IMR-90 (cell line): ENCODE results near the gene DNAJC13. TPM values are rescaled to one million over a fixed set of nuclear protein-coding genes. Genes with fewer than 3 reads are reported as not detected.

Source experiments
- ATAC-seq: fragments of 200-7000 bp; cut with Tn5 transposase; 2 replicates; pipeline ENCODE4 v1.9.1; 2020; ENCODE audit warnings: low read depth, mild to moderate bottlenecking, moderate library complexity
- BruUV-seq: library from RNA; stranded (reverse); fragments of 400-500 nt; replicated peaks from 2 replicates; lab custom pipeline; 2021; lab: Mats Ljungman, UMichigan
- CTCF ChIA-PET: fragments of 300-600 bp; formaldehyde crosslinking; extraction: SDS; loops from one replicate; lab custom pipeline; 2021; ENCODE audit warnings: antibody characterized with exemption; lab: Yijun Ruan, JAX
- POLR2A ChIA-PET: fragments of 300-600 bp; sonication (Branson Sonifier 250); formaldehyde crosslinking; loops from one replicate; lab custom pipeline; 2022; ENCODE audit warnings: antibody characterized with exemption; ENCODE audit not compliant: unreplicated experiment; lab: Charles Lee
- DNase-seq: peaks from one replicate; pipeline ENCODE4 v3.0.0; 2013
- H2AFZ ChIP-seq: replicated peaks from 2 replicates; pipeline ENCODE3; 2013; ENCODE audit warnings: low read length, mild to moderate bottlenecking; ENCODE audit not compliant: poor library complexity
- H2AK5ac ChIP-seq: 2 replicates; pipeline ENCODE4 v1.6.1; 2013; ENCODE audit warnings: low read depth, low read length, inconsistent platforms
- H2AK9ac ChIP-seq: replicated peaks from 2 replicates; pipeline ENCODE3; 2013; ENCODE audit warnings: mild to moderate bottlenecking, low read depth, low read length, moderate library complexity; ENCODE audit not compliant: poor library complexity
- H2BK120ac ChIP-seq: 2 replicates; pipeline ENCODE4 v1.6.1; 2013; ENCODE audit warnings: low read depth, low read length, inconsistent platforms
- H2BK15ac ChIP-seq: 3 replicates; pipeline ENCODE4 v1.6.1; 2013; ENCODE audit warnings: low read depth, low read length, inconsistent platforms
- H2BK20ac ChIP-seq: 2 replicates; pipeline ENCODE4 v1.6.1; 2013; ENCODE audit warnings: low read depth, mild to moderate bottlenecking, inconsistent platforms, low read length, moderate library complexity
- H2BK5ac ChIP-seq: 2 replicates; pipeline ENCODE4 v1.6.1; 2013; ENCODE audit warnings: mild to moderate bottlenecking, low read depth, low read length, inconsistent platforms; ENCODE audit not compliant: poor library complexity, severe bottlenecking
- H3K14ac ChIP-seq: replicated peaks from 2 replicates; pipeline ENCODE4 v1.6.1; 2013; ENCODE audit warnings: low read depth, low read length, inconsistent platforms
- H3K18ac ChIP-seq: 2 replicates; pipeline ENCODE4 v1.6.1; 2013; ENCODE audit warnings: low read depth, low read length, control low read depth
- H3K23ac ChIP-seq: 2 replicates; pipeline ENCODE4 v1.6.1; 2013; ENCODE audit warnings: low read depth, low read length, inconsistent platforms
- H3K27ac ChIP-seq: 2 replicates; pipeline ENCODE4 v1.5.1; 2013; ENCODE audit warnings: mild to moderate bottlenecking, control low read depth, low read length; ENCODE audit not compliant: insufficient read depth
- H3K27me3 ChIP-seq: 2 replicates; pipeline ENCODE4 v1.6.1; 2013; ENCODE audit warnings: low read length; ENCODE audit not compliant: control insufficient read depth, insufficient read depth
- H3K36me3 ChIP-seq: 2 replicates; pipeline ENCODE4 v1.6.1; 2013; ENCODE audit warnings: low read length, mixed read lengths; ENCODE audit not compliant: control insufficient read depth, insufficient read depth
- H3K4ac ChIP-seq: 2 replicates; pipeline ENCODE4 v1.6.1; 2013; ENCODE audit warnings: low read depth, low read length, inconsistent platforms
- H3K4me1 ChIP-seq: 2 replicates; pipeline ENCODE4 v1.6.1; 2013; ENCODE audit warnings: low read length, mixed read lengths; ENCODE audit not compliant: control insufficient read depth, insufficient read depth
- H3K4me2 ChIP-seq: 2 replicates; pipeline ENCODE4 v1.6.1; 2013; ENCODE audit warnings: low read depth, mild to moderate bottlenecking, control low read depth, low read length, moderate library complexity
- H3K4me3 ChIP-seq: 2 replicates; pipeline ENCODE4 v1.5.1; 2013; ENCODE audit warnings: low read depth, mild to moderate bottlenecking, control low read depth, low read length, moderate library complexity; ENCODE audit not compliant: insufficient read depth
- H3K56ac ChIP-seq: 2 replicates; pipeline ENCODE4 v1.6.1; 2013; ENCODE audit warnings: low read length, inconsistent platforms; ENCODE audit not compliant: insufficient read depth; ENCODE audit errors: extremely low read depth
- H3K79me1 ChIP-seq, 2 experiments: 2 replicates each; pipeline ENCODE4 v1.6.1; 2013; ENCODE audit warnings: low read length in 2 of 2, inconsistent platforms in 1 of 2, low read depth in 1 of 2
- H3K9ac ChIP-seq: 2 replicates; pipeline ENCODE4 v1.6.1; 2013; ENCODE audit warnings: low read depth, low read length, control low read depth
- H3K9me1 ChIP-seq: 2 replicates; pipeline ENCODE4 v1.6.1; 2013; ENCODE audit warnings: low read length, inconsistent platforms; ENCODE audit not compliant: insufficient read depth
- H3K9me3 ChIP-seq: 2 replicates; pipeline ENCODE4 v1.6.1; 2013; ENCODE audit warnings: low read length; ENCODE audit not compliant: control insufficient read depth, insufficient read depth
- H4K20me1 ChIP-seq: 2 replicates; pipeline ENCODE4 v1.6.1; 2013; ENCODE audit warnings: low read length, inconsistent platforms; ENCODE audit not compliant: insufficient read depth
- H4K5ac ChIP-seq: 2 replicates; pipeline ENCODE4 v1.6.1; 2013; ENCODE audit warnings: mild to moderate bottlenecking, low read depth, low read length, control low read depth
- H4K8ac ChIP-seq, 2 experiments: 2 replicates each; pipeline ENCODE4 v1.6.1; 2013; ENCODE audit warnings: low read depth in 2 of 2, low read length in 2 of 2, control low read depth in 1 of 2, inconsistent platforms in 1 of 2
- H4K91ac ChIP-seq: 2 replicates; pipeline ENCODE4 v1.6.1; 2013; ENCODE audit warnings: low read depth, low read length, inconsistent platforms; ENCODE audit not compliant: insufficient read depth
- CHD1 ChIP-seq: IDR thresholded peaks from 2 replicates; pipeline ENCODE4 v1.6.1; 2012; ENCODE audit warnings: low read depth, low read length, improper control_type of control experiment
- MAFK ChIP-seq: IDR thresholded peaks from 2 replicates; pipeline ENCODE4 v1.6.1; 2012; ENCODE audit warnings: low read depth, low read length, improper control_type of control experiment
- MAZ ChIP-seq: IDR thresholded peaks from 2 replicates; pipeline ENCODE4 v1.6.1; 2012; ENCODE audit warnings: low read depth, mild to moderate bottlenecking, low read length, improper control_type of control experiment, moderate library complexity, borderline replicate concordance
- NFE2L2 ChIP-seq: fragments of 150-350 bp; IDR thresholded peaks from 2 replicates; pipeline ENCODE4 v1.6.1; 2016; ENCODE audit warnings: low read depth, mild to moderate bottlenecking, low read length
- RAD21 ChIP-seq: IDR thresholded peaks from 2 replicates; pipeline ENCODE4 v1.6.1; 2012; ENCODE audit warnings: low read length, improper control_type of control experiment
- whole genome bisulfite sequencing, 2 experiments: methylation state at CpG; one replicate each; pipeline versions ENCODE4 v1.1.5 to v1.1.7; 2013; ENCODE audit warnings: missing lambda C conversion rate in 2 of 2; ENCODE audit not compliant: insufficient read length in 1 of 2; ENCODE audit errors: extremely low coverage in 2 of 2; 5-methylcytosine and 5-hydroxymethylcytosine counted together
- dilution Hi-C: fragments of 300-500 bp; cut with HindIII; formaldehyde crosslinking; loops from one replicate; pipeline ENCODE4 v1.14.3; 2018; ENCODE audit warnings: low sequenced_read_pairs; ENCODE audit not compliant: unreplicated experiment
- in situ Hi-C: fragments of 300-500 bp; cut with MboI; formaldehyde crosslinking; loops from 3 replicates; pipeline ENCODE4 v1.14.3; 2019; ENCODE audit warnings: low sequenced_read_pairs, inconsistent platforms, mixed read lengths
- intact Hi-C: fragments of 100-400 bp; cut with micrococcal nuclease; formaldehyde crosslinking; loops from 2 replicates; pipeline ENCODE4 v1.10.0; 2022
- polyA plus RNA-seq, 3 experiments: library from polyadenylated mRNA; depleted of rRNA; stranded (reverse); fragments of >200 nt; gene quantifications; 2 replicates each; pipeline ENCODE4 v1.2.3, GENCODE V29; 2012; ENCODE audit warnings: low replicate concordance in 1 of 3
- total RNA-seq: library from RNA; depleted of rRNA; stranded (reverse); fragments of >200 nt; gene quantifications from 2 replicates; pipeline ENCODE4 v1.2.3, GENCODE V29; 2012
- TF ChIP-seq, protein P1 (sequence below): fragments of 150-350 bp; IDR thresholded peaks from 2 replicates; pipeline ENCODE4 v1.6.1; 2017; ENCODE audit warnings: mild to moderate bottlenecking, antibody characterized with exemption, low read length, low read depth
- TF ChIP-seq, protein P2 (sequence below): conservative IDR thresholded peaks from 2 replicates; pipeline ENCODE4 v1.5.1; 2012; ENCODE audit warnings: mild to moderate bottlenecking, low read depth, low read length, improper control_type of control experiment

DNAJC13 gene
- total and polyA plus RNA-seq, 2 of the 4 experiments (the other 2 are of a cell fraction), result 16.4 to 48.6 TPM

DNA sequence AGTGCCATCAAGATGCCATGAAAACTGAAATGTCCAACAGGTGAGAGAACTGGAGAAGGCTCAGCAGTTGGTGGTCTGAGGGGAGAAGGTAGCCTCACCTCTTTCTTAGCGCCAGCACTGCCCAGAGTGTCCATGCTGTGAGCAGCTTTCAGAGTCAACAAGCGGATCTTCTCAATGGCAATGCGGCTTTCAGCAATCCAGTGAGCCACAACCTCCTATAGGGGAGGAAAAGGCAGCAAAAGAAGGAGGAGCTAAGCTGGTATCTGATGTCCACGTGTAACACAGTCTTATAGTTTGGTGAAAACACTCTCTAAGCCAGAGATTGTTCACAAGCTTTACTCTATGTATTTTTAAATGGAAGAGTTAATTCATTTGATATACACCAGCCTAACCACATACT is 143.7 kb downstream of the DNAJC13 start:
- intact Hi-C loops (no loop called here), in situ Hi-C loops (no loop called here), dilution Hi-C loops (no loop called here)
- ChIA-PET POLR2A (no interaction called here), CTCF (no interaction called here)
- H2AFZ ChIP-seq, result no peak overlapping the region
- H3K9ac ChIP-seq, result no peak overlapping the region
- no peak overlapping the region for H2BK5ac ChIP-seq
- H4K8ac ChIP-seq, result no peak overlapping the region
- H3K79me1 ChIP-seq, result no peaks in the 10 kb centered on the region
- H4K91ac ChIP-seq, result no peak overlapping the region
- no peak overlapping the region for H2BK15ac ChIP-seq
- DNase-seq (no peak), ATAC-seq (no peak)
- no peak overlapping the region for H2AK5ac ChIP-seq
- no peak overlapping the region for H2BK120ac ChIP-seq
- no peak overlapping the region for H3K4me2 ChIP-seq
- no peak overlapping the region for H3K4me3 ChIP-seq
- H2BK20ac ChIP-seq, result no peak overlapping the region
- H3K9me3 ChIP-seq, result no peaks in the 10 kb centered on the region
- H3K9me1 ChIP-seq, result peaks cover 3% of the 10 kb centered on the region; the same call in 1 of the 2 replicates
- no peak overlapping the region for H3K18ac ChIP-seq
- H4K20me1 ChIP-seq, result no peaks in the 10 kb centered on the region
- no peaks in the 10 kb centered on the region for H3K27me3 ChIP-seq
- 100% methylated on average over 1 of the region's 4 CpGs; no CpG with 5 or more reads in 1 of the 2 experiments for WGBS, 2 experiments
- no peak overlapping the region for H3K4ac ChIP-seq
- H3K56ac ChIP-seq, result no peak overlapping the region
- H4K5ac ChIP-seq, result no peak overlapping the region
- no peak overlapping the region for H3K27ac ChIP-seq
- no peak overlapping the region for H3K14ac ChIP-seq
- no TSS peak for BruUV-seq
- no peak for TF ChIP-seq NFE2L2
- no peak for TF ChIP-seq RAD21
- TF ChIP-seq CHD1, result no peak
- TF ChIP-seq, protein P1, sequence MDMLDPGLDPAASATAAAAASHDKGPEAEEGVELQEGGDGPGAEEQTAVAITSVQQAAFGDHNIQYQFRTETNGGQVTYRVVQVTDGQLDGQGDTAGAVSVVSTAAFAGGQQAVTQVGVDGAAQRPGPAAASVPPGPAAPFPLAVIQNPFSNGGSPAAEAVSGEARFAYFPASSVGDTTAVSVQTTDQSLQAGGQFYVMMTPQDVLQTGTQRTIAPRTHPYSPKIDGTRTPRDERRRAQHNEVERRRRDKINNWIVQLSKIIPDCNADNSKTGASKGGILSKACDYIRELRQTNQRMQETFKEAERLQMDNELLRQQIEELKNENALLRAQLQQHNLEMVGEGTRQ, result no peak
- TF ChIP-seq, protein P2, sequence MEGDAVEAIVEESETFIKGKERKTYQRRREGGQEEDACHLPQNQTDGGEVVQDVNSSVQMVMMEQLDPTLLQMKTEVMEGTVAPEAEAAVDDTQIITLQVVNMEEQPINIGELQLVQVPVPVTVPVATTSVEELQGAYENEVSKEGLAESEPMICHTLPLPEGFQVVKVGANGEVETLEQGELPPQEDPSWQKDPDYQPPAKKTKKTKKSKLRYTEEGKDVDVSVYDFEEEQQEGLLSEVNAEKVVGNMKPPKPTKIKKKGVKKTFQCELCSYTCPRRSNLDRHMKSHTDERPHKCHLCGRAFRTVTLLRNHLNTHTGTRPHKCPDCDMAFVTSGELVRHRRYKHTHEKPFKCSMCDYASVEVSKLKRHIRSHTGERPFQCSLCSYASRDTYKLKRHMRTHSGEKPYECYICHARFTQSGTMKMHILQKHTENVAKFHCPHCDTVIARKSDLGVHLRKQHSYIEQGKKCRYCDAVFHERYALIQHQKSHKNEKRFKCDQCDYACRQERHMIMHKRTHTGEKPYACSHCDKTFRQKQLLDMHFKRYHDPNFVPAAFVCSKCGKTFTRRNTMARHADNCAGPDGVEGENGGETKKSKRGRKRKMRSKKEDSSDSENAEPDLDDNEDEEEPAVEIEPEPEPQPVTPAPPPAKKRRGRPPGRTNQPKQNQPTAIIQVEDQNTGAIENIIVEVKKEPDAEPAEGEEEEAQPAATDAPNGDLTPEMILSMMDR, result no peak
- no peak for TF ChIP-seq MAZ
- no peak for TF ChIP-seq MAFK
- H3K4me1 ChIP-seq, result no peaks in the 10 kb centered on the region
- H2AK9ac ChIP-seq, result no peak overlapping the region
- no peak overlapping the region for H3K23ac ChIP-seq
- H3K36me3 ChIP-seq, result peaks cover 6% of the 10 kb centered on the region
